B cell (primary cell): ENCODE results near the gene PPP1R14D.

Experiments used
- CTCF ChIP-seq: fragments of 200-600 bp; IDR thresholded peaks from one replicate; pipeline ENCODE4 v1.8.0; 2022; ENCODE audit warnings: antibody characterized with exemption, mild to moderate bottlenecking
- EZH2 ChIP-seq: IDR thresholded peaks from 2 replicates; pipeline ENCODE4 v1.6.1; 2012; ENCODE audit warnings: borderline replicate concordance, low read depth, mild to moderate bottlenecking, moderate library complexity, low read length; ENCODE audit not compliant: insufficient read depth, poor library complexity, severe bottlenecking

- TF ChIP-seq CTCF: no peak
- no peak for TF ChIP-seq EZH2
Measured at GRCh38 chr15:40856746-40857145, 28.2 kb upstream of the PPP1R14D start.
